GM21423 (cell line): ENCODE results near the gene TECRL.

Experiments
- ATAC-seq: cut with Tn5 transposase; IDR thresholded peaks from one replicate; pipeline ENCODE4 v1.9.1; 2021; ENCODE audit warnings: mild to moderate bottlenecking, moderate library complexity; ENCODE audit not compliant: unreplicated experiment

TECRL gene

DNA sequence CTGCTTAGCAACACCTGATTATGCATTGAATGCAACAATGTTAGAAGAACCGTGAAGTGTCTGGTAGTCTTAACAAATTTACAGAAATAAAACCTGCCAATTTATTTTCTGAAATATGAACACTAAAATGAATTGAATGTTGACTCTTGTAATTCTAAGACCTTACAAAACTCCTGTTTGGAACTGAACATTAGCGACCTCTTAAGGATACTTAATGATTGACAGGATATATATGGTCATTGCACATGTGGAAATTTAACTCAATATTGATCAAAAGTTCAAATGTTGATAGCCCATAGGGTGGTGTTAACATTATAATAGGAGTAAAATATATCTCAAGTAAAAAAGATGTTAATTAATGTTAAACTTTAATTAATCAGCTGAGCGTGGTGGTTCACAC lies 79.1 kb downstream of the TECRL start:
- ATAC-seq: no peak

DNA sequence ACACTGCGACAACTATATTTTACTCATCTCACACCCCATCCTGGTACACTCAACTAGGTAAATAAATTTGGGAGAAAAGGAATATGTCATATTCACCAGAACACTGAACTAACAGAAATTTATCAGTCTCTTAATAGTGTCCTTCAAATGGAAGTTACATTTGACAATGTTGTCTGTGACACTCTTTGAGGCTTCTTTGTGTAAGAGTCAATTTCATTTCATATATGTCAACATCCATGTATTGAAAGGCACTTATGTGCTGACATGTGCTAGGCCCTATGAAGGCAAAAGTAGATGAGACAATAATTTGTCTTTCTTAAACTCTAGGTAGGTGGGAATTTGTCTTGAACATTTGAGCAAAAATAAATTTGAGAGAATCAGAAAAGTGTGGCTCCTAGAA lies 82.0 kb downstream of the TECRL start:
- ATAC-seq: no peak

DNA sequence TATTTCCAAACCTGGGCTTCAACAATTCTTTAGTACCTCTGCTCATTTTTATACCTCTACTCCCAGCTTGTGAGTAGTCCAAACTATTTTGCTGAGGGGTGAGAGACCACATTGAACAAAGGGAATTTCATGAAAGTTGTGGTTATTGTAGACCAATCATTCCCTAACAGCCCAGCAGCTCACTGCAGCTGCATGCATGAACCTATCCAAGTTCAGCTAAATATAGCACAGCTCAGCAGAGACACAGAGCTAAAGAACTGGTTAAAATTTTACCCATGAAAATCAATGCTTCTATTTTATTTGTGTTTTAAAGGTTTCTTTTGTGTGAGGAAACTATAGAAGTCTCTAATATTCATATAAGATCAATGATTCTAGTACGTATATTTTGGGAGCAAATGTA lies 82.7 kb downstream of the TECRL start:
- ATAC-seq: no peak

DNA sequence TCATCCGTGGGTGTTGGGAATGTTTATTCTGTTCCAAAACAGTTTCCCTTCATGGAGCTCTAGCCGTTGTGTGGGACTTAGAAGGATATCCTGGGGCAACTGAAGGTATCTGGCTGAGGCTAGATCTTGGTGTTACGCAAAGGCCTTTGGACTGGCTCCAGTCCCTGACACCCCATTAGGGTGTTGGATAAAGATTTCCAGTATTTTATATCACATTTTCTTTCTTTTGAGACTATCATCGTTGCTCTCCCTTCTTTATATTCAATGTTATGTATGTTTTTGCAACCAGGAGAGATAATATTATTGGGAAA lies 103.0 kb downstream of the TECRL start:
- no peak for ATAC-seq

DNA sequence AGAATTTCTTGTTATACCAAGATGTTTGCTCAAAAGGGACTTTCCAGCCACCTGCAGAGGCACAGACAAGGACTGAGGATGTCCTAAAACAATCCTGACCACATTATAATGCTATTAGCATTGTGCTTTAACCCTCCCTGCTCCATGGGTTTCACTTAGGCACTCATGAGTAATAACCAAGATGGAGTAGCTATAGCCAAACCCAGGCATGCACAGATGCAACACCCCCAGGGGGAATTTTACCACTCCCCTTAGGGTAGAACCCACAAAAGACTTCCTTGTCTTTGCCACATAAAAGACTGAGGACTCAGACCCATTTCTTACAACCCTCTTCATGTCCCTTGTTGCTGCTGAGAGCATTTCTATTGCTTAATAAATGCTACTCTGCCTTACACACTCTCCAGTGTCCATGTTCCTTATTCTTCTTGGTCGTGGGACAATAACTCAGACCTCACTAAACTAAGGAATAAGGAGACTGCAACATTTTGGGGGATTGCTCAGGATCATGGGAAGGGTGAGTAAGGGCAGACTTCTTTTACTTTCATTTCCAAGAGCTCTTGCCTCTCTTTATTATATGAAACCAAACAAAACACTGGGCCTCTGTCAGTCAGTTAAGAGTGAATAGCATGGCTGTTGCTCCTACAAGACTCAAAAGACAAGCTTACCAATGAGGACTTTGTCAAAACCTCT lies 103.5 kb downstream of the TECRL start:
- ATAC-seq: no peak

DNA sequence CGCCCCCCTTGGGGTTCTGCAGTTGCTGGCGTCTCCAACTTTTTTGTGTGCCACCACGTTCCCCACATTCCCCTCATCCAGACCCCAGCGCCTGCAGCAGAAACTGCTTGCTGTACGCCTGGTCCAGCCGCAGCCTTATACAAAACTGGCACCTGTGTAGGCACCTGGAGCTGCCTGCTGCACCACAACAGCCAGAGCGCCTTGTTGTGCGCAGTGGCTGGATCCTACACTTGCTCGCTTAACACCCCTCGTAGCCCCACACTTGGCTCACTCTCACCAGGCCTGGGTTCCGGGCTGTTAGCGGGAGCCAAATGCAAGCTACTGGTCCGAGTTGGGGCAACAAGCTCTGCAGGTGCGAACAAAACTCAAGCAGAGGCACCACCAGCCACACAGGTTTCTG lies 136.8 kb downstream of the TECRL start:
- ATAC-seq: no peak

DNA sequence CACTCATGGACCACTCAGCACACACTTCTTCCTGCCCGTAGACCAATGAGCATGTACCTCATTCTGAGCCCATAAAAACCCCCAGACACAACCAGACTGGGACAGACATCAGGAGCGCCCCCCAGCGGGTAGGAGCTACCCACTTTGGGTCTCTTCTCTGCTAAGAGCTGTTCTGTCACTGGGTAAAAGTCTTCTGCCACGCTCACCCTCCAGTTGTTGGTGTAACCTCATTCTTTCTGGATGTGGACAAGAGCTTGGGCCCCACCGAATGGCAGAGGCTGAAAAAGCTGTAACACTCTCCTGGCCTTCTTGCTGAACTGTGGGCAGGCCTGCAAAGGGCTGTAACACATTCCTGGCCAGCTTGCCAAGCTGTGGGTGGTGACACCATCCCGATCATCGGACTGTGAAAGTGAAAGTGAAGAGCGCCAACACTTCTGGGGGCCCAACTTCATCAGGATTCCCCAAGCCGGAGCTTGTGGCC lies 137.6 kb downstream of the TECRL start:
- ATAC-seq: no peak

DNA sequence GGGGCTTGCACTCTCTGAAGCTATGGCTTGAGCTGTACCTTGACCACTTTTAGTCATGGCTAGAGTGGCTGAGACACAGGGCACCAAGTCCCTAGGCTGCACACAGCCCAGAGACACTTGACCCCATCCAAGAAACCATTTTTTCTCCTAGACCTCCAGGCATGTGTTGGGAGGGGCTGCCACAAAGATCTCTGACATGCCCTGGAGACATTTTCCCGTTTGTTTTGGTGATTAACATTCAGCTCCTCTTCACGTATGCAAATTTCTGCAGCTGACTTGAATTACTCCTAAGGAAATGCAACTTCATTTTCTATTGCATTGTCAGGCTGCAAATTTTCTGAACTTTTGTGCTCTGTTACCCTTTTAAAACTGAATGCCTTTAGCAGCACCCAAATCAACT lies 142.6 kb downstream of the TECRL start:
- no peak for ATAC-seq

DNA sequence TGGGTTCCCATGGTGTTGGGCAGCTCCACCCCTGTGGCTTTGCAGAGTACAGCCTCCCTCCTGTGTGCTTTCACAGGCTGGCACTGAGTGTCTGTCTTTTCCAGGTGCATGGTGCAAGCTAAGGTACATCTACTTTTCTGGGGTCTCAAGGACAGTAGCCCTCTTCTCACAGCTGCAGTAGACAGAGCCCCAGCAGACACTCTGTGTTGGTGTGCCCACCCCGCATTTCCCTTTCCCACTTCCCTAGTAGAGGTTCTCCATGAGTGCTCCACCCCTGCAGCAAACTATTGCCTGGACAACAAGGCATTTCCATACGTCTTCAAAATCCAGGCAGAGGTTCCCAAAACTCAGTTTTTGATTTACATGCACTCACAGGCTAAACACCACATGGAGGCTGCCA lies 143.0 kb downstream of the TECRL start:
- ATAC-seq: no peak

DNA sequence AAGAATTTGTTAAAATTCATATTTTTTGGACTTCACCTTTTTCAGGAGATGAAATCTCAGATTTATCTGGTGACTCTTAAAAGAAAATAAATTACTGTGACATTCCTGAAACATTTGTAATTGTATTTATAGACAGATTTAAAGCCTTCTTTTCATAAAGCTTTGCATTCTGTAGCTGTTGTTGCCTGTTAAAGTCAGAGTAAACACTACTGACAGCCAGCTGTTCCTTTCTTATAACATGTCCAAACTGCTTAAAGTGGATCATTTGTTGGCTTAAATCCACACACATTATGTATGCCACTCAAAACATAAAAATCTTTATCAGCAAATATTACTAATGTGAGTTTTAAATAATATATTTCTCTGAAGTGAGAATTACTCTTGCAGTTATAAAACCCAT lies 157.5 kb downstream of the TECRL start:
- ATAC-seq: no peak

DNA sequence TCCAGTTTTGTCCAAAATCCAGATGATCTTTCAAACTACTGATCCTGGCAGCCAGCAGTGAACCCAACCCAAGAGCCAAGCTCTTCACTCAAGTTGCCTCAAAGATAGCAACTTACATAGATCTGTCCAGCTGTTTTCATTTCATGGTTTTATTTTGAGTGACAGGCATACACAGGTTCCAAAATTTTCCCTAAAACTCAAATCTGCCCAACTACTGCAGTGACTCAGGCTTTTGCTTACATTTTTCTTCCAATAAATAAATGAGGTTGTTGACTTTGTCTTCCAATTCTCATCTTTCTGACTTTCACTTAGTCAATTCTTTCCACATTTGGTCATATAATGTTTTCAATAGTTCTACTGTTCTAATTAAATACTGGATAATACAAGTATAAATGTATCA lies 158.8 kb downstream of the TECRL start:
- no peak for ATAC-seq

DNA sequence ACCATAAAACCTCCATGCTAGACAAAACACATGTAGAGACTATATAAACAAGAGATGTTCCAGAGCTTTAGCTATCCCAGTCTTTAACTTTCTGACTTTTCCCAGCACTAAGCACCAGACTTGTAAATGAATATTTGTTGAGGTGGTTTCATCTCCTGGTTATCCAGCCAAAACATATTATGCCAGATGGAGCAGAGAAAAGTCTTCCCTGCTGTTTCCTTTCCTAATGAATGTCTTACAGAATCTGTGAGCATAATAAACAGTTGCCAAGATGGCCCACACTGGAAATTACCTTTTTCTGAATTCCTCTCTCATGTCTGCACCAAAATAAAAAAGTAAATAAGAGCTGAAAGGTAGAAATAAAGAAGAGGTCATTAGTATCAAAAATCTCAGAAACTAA lies 159.2 kb downstream of the TECRL start:
- no peak for ATAC-seq

DNA sequence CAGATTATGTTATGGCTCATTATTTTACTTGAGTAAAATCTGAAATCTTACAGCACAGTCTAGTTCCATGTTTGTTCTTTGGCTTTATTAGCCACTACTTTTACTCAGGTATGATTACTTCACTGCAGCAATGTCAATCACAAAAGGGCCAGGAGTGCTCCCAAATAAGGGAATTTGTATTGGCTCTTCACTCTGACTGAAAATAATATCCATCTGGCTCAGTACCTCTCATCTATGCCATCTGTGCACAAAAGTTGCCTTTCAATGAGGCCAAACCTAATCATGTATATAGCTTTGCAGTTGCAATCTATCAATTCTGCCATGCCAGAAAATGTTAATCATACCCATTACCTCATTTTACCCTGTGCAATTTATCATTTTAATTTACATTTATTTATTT lies 161.1 kb downstream of the TECRL start:
- ATAC-seq: no peak

DNA sequence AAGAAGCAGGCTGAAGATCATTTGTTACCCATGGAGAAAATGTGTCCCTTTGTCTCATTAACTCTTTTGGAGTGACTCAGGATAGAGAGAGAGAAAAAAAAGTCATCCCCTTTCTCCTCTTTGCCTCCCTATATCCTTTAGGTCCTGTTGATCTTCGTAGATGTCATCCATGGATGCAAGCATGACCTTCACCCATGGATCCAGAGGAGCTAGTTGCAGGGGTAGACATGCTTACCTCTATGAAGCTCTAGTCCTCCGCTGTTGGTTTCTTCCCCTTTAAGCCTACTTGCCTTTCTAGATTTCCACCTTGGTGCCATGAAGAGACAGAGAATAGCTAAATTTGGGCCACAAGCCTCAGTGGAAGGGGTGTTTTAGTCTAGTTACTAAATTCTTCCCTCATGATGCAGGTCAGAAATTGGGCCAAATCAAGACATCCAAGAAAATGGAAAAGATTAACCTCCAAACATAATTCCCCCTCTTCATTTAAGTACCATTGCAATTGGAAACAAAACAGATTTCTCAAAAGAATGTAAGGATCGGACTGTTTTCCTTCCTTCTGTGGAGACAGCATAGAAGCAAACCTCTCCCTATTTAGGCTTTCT lies 178.4 kb downstream of the TECRL start:
- ATAC-seq: no peak
